NCI-H345 treated with DMSO at 0.1 percent for 48 hours (cell line): ENCODE results near the gene KLHL8.

Source experiments
- DNase-seq: peaks from one replicate; lab custom pipeline; 2025; ENCODE audit not compliant: unreplicated experiment; lab: John Stamatoyannopoulos, UW

Gene KLHL8

GRCh38 chr4:87220094-87220822 is at the start of gene KLHL8:
TSS of gene KLHL8 (minus strand) at chr4:87220618. CDS start at chr4:87195539, 25,079 bp downstream.
- peak; percentile 53 for DNase-seq

GRCh38 chr4:87270144-87270543 is 49.7 kb upstream of the KLHL8 start:
- no peak for DNase-seq

GRCh38 chr4:87268411-87268810 is 48.0 kb upstream of the KLHL8 start:
- DNase-seq: no peak

- no peak for DNase-seq
Observed at GRCh38 chr4:87266986-87267385, 46.6 kb upstream of the KLHL8 start.

GRCh38 chr4:87262886-87263285 is 42.5 kb upstream of the KLHL8 start:
- no peak for DNase-seq

- no peak for DNase-seq
Observed at GRCh38 chr4:87260477-87260876, 40.1 kb upstream of the KLHL8 start.

GRCh38 chr4:87258677-87259076 is 38.3 kb upstream of the KLHL8 start:
- DNase-seq: no peak

GRCh38 chr4:87257523-87257922 is 37.1 kb upstream of the KLHL8 start:
- no peak for DNase-seq

- no peak for DNase-seq
Observed at GRCh38 chr4:87255755-87256154, 35.3 kb upstream of the KLHL8 start.

- no peak for DNase-seq
Observed at GRCh38 chr4:87251106-87251505, 30.7 kb upstream of the KLHL8 start.

- DNase-seq: no peak
Observed at GRCh38 chr4:87250294-87250693, 29.9 kb upstream of the KLHL8 start.

- DNase-seq: no peak
Observed at GRCh38 chr4:87249332-87250019, 29.1 kb upstream of the KLHL8 start.

- DNase-seq: no peak
Observed at GRCh38 chr4:87243426-87244053, 23.1 kb upstream of the KLHL8 start.

- no peak for DNase-seq
Observed at GRCh38 chr4:87241336-87241735, 20.9 kb upstream of the KLHL8 start.

GRCh38 chr4:87240341-87240740 is 19.9 kb upstream of the KLHL8 start:
- peak; percentile 81 for DNase-seq

- DNase-seq: no peak
Observed at GRCh38 chr4:87239821-87240220, 19.4 kb upstream of the KLHL8 start.

- DNase-seq: no peak
Observed at GRCh38 chr4:87239194-87239593, 18.8 kb upstream of the KLHL8 start.

- no peak for DNase-seq
Observed at GRCh38 chr4:87236861-87237260, 16.4 kb upstream of the KLHL8 start.

GRCh38 chr4:87235020-87235671 is 14.7 kb upstream of the KLHL8 start:
- DNase-seq: no peak

GRCh38 chr4:87232216-87232615 is 11.8 kb upstream of the KLHL8 start:
- DNase-seq: no peak

- DNase-seq: no peak
Observed at GRCh38 chr4:87230806-87231205, 10.4 kb upstream of the KLHL8 start.

GRCh38 chr4:87229979-87230378 is 9.6 kb upstream of the KLHL8 start:
- no peak for DNase-seq
